SU-DHL-6 (cell line): ENCODE results near the gene NTN5.
A peak's percentile ranks its signal among the peaks of the same experiment; 100 is the strongest.

ENCODE experiments used
- H2AFZ ChIP-seq: fragments of 200-600 bp; sonication (generic); 2 replicates; pipeline ENCODE4 v1.6.1; 2014; ENCODE audit warnings: low read depth, mild to moderate bottlenecking, moderate library complexity, mixed read lengths, antibody characterized with exemption, low read length; ENCODE audit not compliant: severe bottlenecking
- H3F3A ChIP-seq: fragments of 200-600 bp; shearing (Covaris generic); 2 replicates; pipeline ENCODE4 v1.6.0; 2016; ENCODE audit warnings: antibody characterized with exemption, mild to moderate bottlenecking; ENCODE audit not compliant: insufficient read depth
- H3K27ac ChIP-seq: fragments of 200-600 bp; sonication (generic); 2 replicates; pipeline ENCODE4 v1.5.1; 2016; ENCODE audit warnings: low read depth, mild to moderate bottlenecking, low read length, moderate library complexity, mixed read lengths
- H3K27me3 ChIP-seq: fragments of 200-600 bp; sonication (generic), shearing (Covaris generic); 2 replicates; pipeline ENCODE4 v1.6.0; 2014; ENCODE audit warnings: mild to moderate bottlenecking, low read length
- H3K36me3 ChIP-seq: fragments of 200-600 bp; sonication (generic); 2 replicates; pipeline ENCODE4 v1.6.1; 2014; ENCODE audit warnings: mild to moderate bottlenecking, low read length, mixed read lengths
- H3K4me2 ChIP-seq: fragments of 300-600, 200-600 bp; shearing (Covaris generic), sonication (generic); 2 replicates; pipeline ENCODE4 v1.6.0; 2014; ENCODE audit warnings: low read length, low read depth, mild to moderate bottlenecking; ENCODE audit not compliant: poor library complexity, severe bottlenecking
- H3K4me3 ChIP-seq: fragments of 200-600 bp; sonication (generic); 2 replicates; pipeline ENCODE4 v1.5.1; 2014; ENCODE audit warnings: antibody characterized with exemption, low read length, mild to moderate bottlenecking, mixed read lengths; ENCODE audit not compliant: insufficient read depth, poor library complexity, severe bottlenecking
- H3K79me2 ChIP-seq: fragments of 200-600 bp; sonication (generic); 2 replicates; pipeline ENCODE4 v1.6.1; 2014; ENCODE audit warnings: mild to moderate bottlenecking, low read length, moderate library complexity; ENCODE audit not compliant: insufficient read depth
- H3K9ac ChIP-seq: fragments of 200-600 bp; sonication (generic); 2 replicates; pipeline ENCODE4 v1.7.0; 2014; ENCODE audit warnings: mild to moderate bottlenecking, low read length
- H3K9me2 ChIP-seq: fragments of 200-600 bp; sonication (generic); replicated peaks from 2 replicates; pipeline ENCODE4 v1.6.1; 2014; ENCODE audit warnings: low read length; ENCODE audit not compliant: insufficient read depth
- H3K9me3 ChIP-seq: fragments of 200-600 bp; sonication (generic); 2 replicates; pipeline ENCODE4 v1.6.1; 2014; ENCODE audit warnings: low read length, mixed read lengths; ENCODE audit not compliant: insufficient read depth
- H4K20me1 ChIP-seq: fragments of 200-600 bp; sonication (generic); 2 replicates; pipeline ENCODE4 v1.6.1; 2014; ENCODE audit warnings: low read depth, mild to moderate bottlenecking, antibody characterized with exemption, low read length, moderate library complexity, mixed read lengths
- CTCF ChIP-seq: fragments of 200-600 bp; sonication (generic); IDR thresholded peaks from one replicate; pipeline ENCODE4 v1.5.1; 2017; ENCODE audit warnings: antibody characterized with exemption, mild to moderate bottlenecking, low read length, moderate library complexity; ENCODE audit not compliant: insufficient read depth, poor library complexity, severe bottlenecking
- EZH2phosphoT487 ChIP-seq: fragments of 200-600 bp; sonication (generic), shearing (Covaris generic); conservative IDR thresholded peaks from 2 replicates; pipeline ENCODE4 v1.6.1; 2018; ENCODE audit warnings: mild to moderate bottlenecking, antibody characterized with exemption, low read length, moderate library complexity, mixed read lengths

The NTN5 gene

GRCh38 chr19:48645620-48646000 lies 27.2 kb downstream of the NTN5 start:
- H3K27ac ChIP-seq = no peak overlapping the region
- TF ChIP-seq EZH2phosphoT487 = no peak
- no peak for TF ChIP-seq CTCF
- H3K9ac ChIP-seq = peak overlapping the region; percentile 54
- H3K4me2 ChIP-seq = peak overlapping the region; percentile 62
- no peaks in the 10 kb centered on the region for H3K36me3 ChIP-seq
- peak overlapping the region; percentile 50 for H3K4me3 ChIP-seq
- H3K9me2 ChIP-seq = no peaks in the 10 kb centered on the region
- H2AFZ ChIP-seq = peak overlapping the region; percentile 78
- H3K27me3 ChIP-seq = no peaks in the 10 kb centered on the region
- no peaks in the 10 kb centered on the region for H4K20me1 ChIP-seq
- H3K79me2 ChIP-seq = no peaks in the 10 kb centered on the region
- no peaks in the 10 kb centered on the region for H3K9me3 ChIP-seq
- no peaks in the 10 kb centered on the region for H3F3A ChIP-seq

- H3F3A ChIP-seq = no peaks in the 10 kb centered on the region
- peak overlapping the region; percentile 54; the same call in 1 of the 2 replicates for H3K9ac ChIP-seq
- peak overlapping the region; percentile 62 for H3K4me2 ChIP-seq
- H3K9me3 ChIP-seq = no peaks in the 10 kb centered on the region
- no peak overlapping the region for H3K4me3 ChIP-seq
- H3K9me2 ChIP-seq = no peaks in the 10 kb centered on the region
- no peak overlapping the region for H3K27ac ChIP-seq
- H4K20me1 ChIP-seq = no peaks in the 10 kb centered on the region
- TF ChIP-seq EZH2phosphoT487 = no peak
- no peak for TF ChIP-seq CTCF
- no peaks in the 10 kb centered on the region for H3K27me3 ChIP-seq
- no peaks in the 10 kb centered on the region for H3K79me2 ChIP-seq
- H2AFZ ChIP-seq = peak overlapping the region; percentile 78
- no peaks in the 10 kb centered on the region for H3K36me3 ChIP-seq
Measured at GRCh38 chr19:48644839-48645619, 27.8 kb downstream of the NTN5 start.

GRCh38 chr19:48644355-48644754 lies 28.5 kb downstream of the NTN5 start:
- H2AFZ ChIP-seq = no peak overlapping the region
- H3K36me3 ChIP-seq = no peaks in the 10 kb centered on the region
- no peak for TF ChIP-seq EZH2phosphoT487
- no peak for TF ChIP-seq CTCF
- no peak overlapping the region for H3K4me2 ChIP-seq
- no peak overlapping the region for H3K9ac ChIP-seq
- no peaks in the 10 kb centered on the region for H3K9me2 ChIP-seq
- no peaks in the 10 kb centered on the region for H4K20me1 ChIP-seq
- H3K9me3 ChIP-seq = no peaks in the 10 kb centered on the region
- H3F3A ChIP-seq = no peaks in the 10 kb centered on the region
- H3K4me3 ChIP-seq = no peak overlapping the region
- no peaks in the 10 kb centered on the region for H3K79me2 ChIP-seq
- no peak overlapping the region for H3K27ac ChIP-seq
- H3K27me3 ChIP-seq = no peaks in the 10 kb centered on the region
